Measurements from ENCODE around the gene RXFP2. TPM values are rescaled to one million over a fixed set of nuclear protein-coding genes. Genes with fewer than 3 reads are reported as not detected.

RXFP2 gene
- total and polyA plus RNA-seq, 9 of the 15 experiments (the other 6 are each of a cell fraction or from before 2014, with no cell fraction given): not detected

DNA sequence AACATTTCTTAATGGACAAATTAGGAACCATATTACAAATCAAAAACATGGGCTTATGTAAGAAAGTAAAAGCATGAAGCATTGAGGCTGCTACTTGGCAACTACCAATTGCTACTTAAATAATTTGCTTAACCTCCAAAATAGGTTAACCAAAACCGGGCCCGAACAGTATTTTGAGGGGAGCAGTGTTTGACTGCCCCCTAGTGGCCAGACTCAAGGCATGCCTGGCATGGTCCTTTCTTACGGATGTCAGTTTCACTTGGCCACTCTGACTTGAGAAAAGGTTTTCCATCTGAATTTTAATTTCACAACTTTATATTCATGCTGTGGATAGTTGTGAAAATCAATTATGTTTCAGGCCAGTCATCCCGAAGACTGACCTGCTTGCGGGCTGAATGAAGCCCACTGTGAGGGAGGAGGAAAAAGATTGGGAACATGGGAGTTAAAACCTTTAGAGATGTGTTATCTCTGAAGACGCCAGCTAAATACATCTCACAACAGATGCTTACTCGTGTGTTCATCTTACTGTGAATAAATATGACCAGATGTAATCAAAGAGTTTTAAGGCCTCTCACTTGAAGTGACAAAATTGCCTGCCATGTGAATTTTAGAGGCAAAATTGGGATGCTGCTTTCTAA is 2.9 kb downstream of the RXFP2 start (continued):
- TF ChIP-seq, protein P1, sequence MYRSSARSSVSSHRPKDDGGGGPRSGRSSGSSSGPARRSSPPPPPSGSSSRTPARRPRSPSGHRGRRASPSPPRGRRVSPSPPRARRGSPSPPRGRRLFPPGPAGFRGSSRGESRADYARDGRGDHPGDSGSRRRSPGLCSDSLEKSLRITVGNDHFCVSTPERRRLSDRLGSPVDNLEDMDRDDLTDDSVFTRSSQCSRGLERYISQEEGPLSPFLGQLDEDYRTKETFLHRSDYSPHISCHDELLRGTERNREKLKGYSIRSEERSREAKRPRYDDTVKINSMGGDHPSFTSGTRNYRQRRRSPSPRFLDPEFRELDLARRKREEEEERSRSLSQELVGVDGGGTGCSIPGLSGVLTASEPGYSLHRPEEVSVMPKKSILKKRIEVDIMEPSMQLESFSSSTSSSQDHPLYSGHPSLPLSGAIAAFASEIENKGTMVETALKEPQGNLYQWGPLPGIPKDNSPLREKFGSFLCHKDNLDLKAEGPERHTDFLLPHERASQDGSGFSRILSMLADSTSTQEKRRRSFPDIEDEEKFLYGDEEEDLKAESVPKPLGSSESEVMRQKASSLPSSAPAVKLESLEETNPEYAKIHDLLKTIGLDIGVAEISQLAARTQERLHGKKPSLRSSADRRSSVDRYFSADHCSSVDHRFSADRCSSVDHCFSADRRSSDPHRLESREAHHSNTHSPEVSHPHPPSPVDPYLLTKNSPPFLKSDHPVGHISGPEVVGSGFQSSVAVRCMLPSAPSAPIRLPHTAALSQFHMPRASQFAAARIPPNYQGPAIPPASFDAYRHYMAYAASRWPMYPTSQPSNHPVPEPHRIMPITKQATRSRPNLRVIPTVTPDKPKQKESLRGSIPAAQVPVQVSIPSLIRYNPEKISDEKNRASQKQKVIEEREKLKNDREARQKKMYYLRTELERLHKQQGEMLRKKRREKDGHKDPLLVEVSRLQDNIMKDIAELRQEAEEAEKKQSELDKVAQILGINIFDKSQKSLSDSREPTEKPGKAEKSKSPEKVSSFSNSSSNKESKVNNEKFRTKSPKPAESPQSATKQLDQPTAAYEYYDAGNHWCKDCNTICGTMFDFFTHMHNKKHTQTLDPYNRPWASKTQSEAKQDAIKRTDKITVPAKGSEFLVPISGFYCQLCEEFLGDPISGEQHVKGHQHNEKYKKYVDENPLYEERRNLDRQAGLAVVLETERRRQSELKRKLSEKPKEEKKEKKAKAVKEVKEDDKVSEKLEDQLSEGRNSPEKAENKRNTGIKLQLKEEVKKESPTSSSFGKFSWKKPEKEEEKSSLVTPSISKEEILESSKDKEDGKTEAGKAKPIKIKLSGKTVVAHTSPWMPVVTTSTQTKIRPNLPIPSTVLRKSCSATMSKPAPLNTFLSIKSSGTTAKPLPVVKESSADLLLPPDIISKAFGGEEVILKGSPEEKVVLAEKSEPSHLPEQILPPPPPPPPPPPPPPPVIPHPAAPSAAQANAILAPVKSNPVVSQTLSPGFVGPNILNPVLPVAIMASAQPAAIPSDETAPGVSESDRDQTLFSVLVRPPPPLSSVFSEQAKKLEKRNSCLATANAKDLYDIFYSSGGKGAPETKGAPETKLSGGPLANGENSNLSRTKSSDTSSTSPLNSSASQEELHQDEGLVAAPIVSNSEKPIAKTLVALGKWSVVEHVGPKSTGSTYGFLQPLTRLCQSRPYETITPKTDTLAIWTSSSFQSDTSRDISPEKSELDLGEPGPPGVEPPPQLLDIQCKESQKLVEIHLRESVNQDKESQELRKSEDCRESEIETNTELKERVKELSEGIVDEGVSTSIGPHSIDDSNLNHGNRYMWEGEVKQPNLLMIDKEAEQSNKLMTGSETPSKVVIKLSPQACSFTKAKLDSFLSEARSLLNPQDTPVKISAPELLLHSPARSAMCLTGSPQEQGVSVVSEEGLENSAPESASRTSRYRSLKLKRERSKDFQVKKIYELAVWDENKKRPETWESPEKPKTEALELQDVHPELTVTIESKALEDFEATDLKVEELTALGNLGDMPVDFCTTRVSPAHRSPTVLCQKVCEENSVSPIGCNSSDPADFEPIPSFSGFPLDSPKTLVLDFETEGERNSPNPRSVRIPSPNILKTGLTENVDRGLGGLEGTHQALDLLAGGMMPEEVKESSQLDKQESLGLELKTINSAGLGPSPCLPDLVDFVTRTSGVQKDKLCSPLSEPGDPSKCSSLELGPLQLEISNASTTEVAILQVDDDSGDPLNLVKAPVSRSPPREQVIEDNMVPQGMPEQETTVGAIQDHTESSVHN (IDR thresholded peaks at IDR 0.05; ENCODE audit: borderline replicate concordance in 1 of 2, low read depth in 1 of 2): no peak
- TF ChIP-seq SMC3 (conservative IDR thresholded peaks at IDR 0.05; ENCODE audit: insufficient read depth, low read depth, low read length): peak; percentile 57
- TF ChIP-seq L3MBTL2 (IDR thresholded peaks at IDR 0.05): no peak
- TF ChIP-seq, protein P2, sequence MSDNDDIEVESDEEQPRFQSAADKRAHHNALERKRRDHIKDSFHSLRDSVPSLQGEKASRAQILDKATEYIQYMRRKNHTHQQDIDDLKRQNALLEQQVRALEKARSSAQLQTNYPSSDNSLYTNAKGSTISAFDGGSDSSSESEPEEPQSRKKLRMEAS (CRISPR knock-in tag; IDR thresholded peaks at IDR 0.05): no peak
- TF ChIP-seq, protein P3, sequence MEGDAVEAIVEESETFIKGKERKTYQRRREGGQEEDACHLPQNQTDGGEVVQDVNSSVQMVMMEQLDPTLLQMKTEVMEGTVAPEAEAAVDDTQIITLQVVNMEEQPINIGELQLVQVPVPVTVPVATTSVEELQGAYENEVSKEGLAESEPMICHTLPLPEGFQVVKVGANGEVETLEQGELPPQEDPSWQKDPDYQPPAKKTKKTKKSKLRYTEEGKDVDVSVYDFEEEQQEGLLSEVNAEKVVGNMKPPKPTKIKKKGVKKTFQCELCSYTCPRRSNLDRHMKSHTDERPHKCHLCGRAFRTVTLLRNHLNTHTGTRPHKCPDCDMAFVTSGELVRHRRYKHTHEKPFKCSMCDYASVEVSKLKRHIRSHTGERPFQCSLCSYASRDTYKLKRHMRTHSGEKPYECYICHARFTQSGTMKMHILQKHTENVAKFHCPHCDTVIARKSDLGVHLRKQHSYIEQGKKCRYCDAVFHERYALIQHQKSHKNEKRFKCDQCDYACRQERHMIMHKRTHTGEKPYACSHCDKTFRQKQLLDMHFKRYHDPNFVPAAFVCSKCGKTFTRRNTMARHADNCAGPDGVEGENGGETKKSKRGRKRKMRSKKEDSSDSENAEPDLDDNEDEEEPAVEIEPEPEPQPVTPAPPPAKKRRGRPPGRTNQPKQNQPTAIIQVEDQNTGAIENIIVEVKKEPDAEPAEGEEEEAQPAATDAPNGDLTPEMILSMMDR (IDR thresholded peaks at IDR 0.05 in 2 of 3, conservative IDR thresholded peaks at IDR 0.05 in 1 of 3; ENCODE audit: insufficient read depth in 2 of 3, low read depth in 1 of 3, low read length in 3 of 3): peak; percentile 71 to 81 (median 79)
- TF ChIP-seq, protein P4, sequence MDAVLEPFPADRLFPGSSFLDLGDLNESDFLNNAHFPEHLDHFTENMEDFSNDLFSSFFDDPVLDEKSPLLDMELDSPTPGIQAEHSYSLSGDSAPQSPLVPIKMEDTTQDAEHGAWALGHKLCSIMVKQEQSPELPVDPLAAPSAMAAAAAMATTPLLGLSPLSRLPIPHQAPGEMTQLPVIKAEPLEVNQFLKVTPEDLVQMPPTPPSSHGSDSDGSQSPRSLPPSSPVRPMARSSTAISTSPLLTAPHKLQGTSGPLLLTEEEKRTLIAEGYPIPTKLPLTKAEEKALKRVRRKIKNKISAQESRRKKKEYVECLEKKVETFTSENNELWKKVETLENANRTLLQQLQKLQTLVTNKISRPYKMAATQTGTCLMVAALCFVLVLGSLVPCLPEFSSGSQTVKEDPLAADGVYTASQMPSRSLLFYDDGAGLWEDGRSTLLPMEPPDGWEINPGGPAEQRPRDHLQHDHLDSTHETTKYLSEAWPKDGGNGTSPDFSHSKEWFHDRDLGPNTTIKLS (IDR thresholded peaks at IDR 0.05; ENCODE audit: borderline replicate concordance, low read depth): no peak
- peak; percentile 43 to 66; a peak in 3 of 4 replicates for TF ChIP-seq RAD21 (CRISPR knock-in tag; conservative IDR thresholded peaks at IDR 0.05 in 1 of 2, IDR thresholded peaks at IDR 0.05 in 1 of 2)

Data from K562 (cell line).